ENCODE measurements around the gene ARHGEF38.

- no peak for TF ChIP-seq CTCF (IDR thresholded peaks at IDR 0.05)
- no peak for TF ChIP-seq POLR2A (IDR thresholded peaks at IDR 0.05)
These were observed 16.8 kb downstream of the ARHGEF38 start for GRCh38 chr4:105569057-105569865.
